Heart left ventricle (tissue), 13 donors: Measurements from ENCODE around the gene MAML2.

Source experiments
- POLR2A ChIP-seq, 2 donors: fragments of 450-650 bp; IDR thresholded peaks; one replicate each; pipeline ENCODE4 v1.6.1; 2017; ENCODE audit warnings: antibody characterized with exemption in 2 of 2, mild to moderate bottlenecking in 2 of 2, moderate library complexity in 2 of 2
- TF ChIP-seq, protein P1 (sequence below), 12 donors: fragments of 200-600 bp; sonication (generic) in 4 of 12; IDR thresholded peaks; one replicate each; pipeline versions ENCODE4 v1.5.0 to v1.8.0; 2018 to 2022; ENCODE audit warnings: antibody characterized with exemption in 12 of 12, mild to moderate bottlenecking in 5 of 12
- donor health status: ischemic (EF 13 %, LVEDD 7.1; RV severe dilation, severe dysfunction).
- donor health status: DM: no; HTN: yes; CAD: no.
- donor health status: DM: no; HTN: no; CAD: no.
- donor health status: ischemic (EF 25% LVEDD 6.9; RV normal size, moderate dysfunction).
- donor health status: ischemic (EF 25% LVEDD 5.7; RV mildly dilated, moderate dysfunction).
- donor health status: ischemic (EF 35%, LVEDD 5.7; RV mildly dilated, moderate dysfunction).
- donor health status: nonischemic (EF 11% LVEDD 7.7; RV severe dilation, severe dysfunction).
- donor health status: DM: yes; HTN: yes; CAD: no.
- donor health status: PGD.
- donor health status: ischemic (EF 29% LVEDD 5.4; RV normal size, mild dysfunction).
- donor health status: nonischemic (EF 23%, LVEDD 6.1; RV moderate dilation, normal function).

DNA sequence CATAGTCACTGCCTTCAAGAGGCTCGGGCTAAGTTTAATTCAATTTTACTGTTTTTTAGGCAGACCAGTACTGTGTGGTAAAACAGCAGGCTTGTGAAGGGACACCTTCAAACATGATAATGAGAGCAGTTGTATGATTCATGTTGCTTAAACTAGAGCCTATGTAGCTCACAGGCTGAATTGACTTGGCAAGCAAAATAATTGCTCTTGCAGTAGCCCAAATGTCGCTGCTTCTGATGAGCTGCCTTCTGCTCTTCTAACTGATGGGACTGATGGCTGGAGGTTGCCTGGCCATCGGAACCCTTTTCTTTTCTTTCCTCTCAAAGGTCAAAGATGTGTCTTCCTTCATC, 137.6 kb downstream of the MAML2 start:
- TF ChIP-seq, protein P1, sequence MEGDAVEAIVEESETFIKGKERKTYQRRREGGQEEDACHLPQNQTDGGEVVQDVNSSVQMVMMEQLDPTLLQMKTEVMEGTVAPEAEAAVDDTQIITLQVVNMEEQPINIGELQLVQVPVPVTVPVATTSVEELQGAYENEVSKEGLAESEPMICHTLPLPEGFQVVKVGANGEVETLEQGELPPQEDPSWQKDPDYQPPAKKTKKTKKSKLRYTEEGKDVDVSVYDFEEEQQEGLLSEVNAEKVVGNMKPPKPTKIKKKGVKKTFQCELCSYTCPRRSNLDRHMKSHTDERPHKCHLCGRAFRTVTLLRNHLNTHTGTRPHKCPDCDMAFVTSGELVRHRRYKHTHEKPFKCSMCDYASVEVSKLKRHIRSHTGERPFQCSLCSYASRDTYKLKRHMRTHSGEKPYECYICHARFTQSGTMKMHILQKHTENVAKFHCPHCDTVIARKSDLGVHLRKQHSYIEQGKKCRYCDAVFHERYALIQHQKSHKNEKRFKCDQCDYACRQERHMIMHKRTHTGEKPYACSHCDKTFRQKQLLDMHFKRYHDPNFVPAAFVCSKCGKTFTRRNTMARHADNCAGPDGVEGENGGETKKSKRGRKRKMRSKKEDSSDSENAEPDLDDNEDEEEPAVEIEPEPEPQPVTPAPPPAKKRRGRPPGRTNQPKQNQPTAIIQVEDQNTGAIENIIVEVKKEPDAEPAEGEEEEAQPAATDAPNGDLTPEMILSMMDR (IDR thresholded peaks at IDR 0.05): no peak
- TF ChIP-seq POLR2A (IDR thresholded peaks at IDR 0.05): no peak
